ENCODE measurements around the gene RIMBP2.

RIMBP2 gene

GRCh38 chr12:130627175-130627574 is 88.9 kb downstream of the RIMBP2 start:
- no peak for DNase-seq

GRCh38 chr12:130626601-130627000 is 89.5 kb downstream of the RIMBP2 start:
- no peak for DNase-seq

DNA sequence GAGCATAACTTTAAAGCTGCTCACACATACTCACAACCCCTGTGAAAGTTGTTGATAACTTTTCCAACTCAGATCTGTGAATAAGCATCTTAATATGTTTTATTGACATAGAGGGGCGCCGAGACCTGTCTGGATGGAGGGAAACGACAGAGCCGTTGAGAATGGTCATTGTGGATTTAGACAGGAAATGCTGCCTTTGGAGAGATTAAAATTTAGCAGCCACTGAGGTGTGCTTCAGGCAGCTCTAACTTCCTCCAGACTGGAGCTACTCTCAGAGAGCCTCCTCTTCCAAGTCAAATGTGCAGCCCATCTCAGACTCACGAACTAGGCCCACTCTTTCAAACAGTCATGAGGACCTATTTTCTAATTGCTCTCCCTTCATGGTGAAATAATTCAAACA is 90.9 kb downstream of the RIMBP2 start:
- DNase-seq, result no peak

DNA sequence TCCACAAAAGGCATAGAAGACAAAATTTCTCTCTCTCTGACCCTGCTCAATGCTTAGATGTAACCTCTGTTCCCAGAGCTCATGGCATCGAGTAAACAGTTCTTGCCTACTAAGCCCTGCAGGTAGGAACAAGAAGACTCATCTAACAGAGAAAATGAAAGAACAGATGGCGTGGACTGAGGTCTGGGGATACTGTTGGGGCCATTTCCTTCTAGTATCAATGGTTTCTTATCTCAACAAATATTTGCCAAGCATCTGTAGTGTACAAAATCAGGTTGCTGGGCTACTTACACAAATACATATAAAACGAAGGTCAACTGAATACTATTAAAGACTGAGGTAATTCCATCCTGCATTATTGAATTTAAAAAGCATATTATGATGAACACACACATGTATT is 93.3 kb downstream of the RIMBP2 start:
- DNase-seq, result no peak

GRCh38 chr12:130621696-130622298 is 94.3 kb downstream of the RIMBP2 start:
- DNase-seq, result no peak

GRCh38 chr12:130620756-130621155 is 95.3 kb downstream of the RIMBP2 start:
- no peak for DNase-seq

- DNase-seq, result no peak
Observed at GRCh38 chr12:130620281-130620680, 95.8 kb downstream of the RIMBP2 start.

DNA sequence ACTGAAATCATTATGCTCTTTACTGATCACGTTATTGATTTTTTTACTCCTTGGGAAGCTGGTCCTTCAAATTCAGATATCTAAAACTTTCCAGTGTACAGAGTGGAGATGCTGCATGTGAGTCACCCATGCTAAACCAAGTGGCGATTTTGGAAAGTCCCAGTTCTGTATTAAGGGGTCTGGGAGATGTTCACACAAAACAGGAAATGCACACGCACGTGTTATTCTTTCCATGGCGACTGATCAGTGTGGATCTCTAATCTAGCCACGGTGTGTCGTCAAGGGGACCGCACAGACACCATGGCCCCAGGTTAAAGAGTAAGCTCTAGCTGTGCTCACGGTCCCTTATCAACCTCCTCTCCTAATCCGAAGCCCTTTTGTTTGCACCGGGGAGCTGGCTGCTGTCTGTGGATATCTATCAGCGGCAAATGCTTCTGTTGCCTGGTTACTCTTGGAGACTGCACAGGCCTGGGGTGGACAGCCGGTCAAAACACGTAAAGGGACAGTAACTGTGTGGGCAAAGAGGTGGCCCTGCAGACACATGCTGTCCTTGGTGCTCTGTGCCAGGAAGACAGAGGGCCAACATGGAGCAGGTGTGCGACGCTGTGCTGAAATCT is 96.6 kb downstream of the RIMBP2 start:
- DNase-seq, result no peak

DNA sequence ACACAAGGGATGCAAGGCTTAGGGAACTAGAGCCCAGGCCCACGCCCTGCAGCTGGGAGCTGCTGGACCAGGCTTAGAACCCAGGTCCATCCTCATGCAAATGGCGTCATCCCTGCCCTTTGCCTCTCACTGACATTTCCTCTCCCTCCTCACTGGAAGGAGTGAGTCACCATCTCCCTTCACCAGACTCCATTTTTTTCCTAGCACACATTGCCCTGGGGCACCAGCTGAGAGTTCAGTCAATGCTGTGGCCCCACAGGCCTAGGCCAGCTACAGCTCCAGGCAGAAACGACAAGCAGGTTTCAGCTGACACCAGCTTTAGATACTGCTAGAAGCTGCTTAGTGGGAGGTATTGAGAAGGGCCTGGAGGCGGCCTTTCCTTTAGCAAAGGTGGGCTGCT is 98.9 kb downstream of the RIMBP2 start:
- no peak for DNase-seq

- no peak for DNase-seq
Observed at GRCh38 chr12:130615861-130616345, 100.2 kb downstream of the RIMBP2 start.

DNA sequence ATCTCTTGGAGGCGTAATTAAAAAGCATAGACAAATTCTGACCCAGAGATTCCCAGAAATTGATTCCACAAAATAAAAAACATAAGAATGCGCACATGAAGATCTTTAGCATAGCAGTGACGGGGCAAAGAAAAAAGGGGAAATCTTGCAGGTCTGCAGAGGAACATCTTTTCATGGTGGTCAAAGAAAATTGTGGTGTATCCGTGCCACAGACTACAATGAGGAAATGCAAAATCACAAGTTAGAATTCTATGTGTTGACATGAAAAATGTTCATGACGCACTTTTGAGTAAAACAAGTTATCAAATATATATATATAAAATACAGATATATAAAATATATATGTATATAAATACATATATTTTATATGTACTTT is 101.6 kb downstream of the RIMBP2 start:
- DNase-seq, result no peak

DNA sequence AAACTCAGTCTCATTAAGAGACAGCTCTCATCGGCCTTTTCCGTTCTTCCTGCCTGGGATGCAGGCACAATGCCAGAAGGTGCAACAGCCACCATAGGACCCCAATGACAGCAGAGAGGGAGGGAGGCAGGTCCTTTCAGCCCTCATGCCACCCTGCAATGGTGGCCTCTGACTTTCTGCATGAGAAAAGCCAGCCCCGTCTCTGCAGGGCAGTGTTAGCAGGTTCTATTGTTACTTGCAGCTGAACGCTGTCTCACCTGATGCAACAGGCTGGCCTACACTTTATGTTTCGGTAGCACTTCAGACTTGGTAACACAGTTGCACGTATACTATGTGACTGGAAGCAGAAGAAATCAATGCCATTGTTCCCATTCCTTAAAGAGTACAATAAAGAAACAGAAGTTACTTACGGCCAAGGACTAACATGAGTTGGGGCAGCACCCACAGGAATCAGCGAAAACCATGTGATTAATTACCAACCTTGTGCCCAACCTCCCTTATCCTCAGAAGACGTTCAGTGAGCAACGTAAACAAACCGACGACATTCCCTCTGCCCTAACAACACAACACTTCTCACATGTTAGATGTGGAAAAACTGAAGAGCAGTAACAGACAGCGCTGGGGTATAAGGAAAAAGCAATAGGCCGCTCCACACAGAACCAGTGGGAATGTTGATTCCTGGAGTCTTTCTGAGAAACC is 102.1 kb downstream of the RIMBP2 start:
- DNase-seq, result no peak

- DNase-seq, result no peak
Observed at GRCh38 chr12:130613131-130613530, 103.0 kb downstream of the RIMBP2 start.

DNA sequence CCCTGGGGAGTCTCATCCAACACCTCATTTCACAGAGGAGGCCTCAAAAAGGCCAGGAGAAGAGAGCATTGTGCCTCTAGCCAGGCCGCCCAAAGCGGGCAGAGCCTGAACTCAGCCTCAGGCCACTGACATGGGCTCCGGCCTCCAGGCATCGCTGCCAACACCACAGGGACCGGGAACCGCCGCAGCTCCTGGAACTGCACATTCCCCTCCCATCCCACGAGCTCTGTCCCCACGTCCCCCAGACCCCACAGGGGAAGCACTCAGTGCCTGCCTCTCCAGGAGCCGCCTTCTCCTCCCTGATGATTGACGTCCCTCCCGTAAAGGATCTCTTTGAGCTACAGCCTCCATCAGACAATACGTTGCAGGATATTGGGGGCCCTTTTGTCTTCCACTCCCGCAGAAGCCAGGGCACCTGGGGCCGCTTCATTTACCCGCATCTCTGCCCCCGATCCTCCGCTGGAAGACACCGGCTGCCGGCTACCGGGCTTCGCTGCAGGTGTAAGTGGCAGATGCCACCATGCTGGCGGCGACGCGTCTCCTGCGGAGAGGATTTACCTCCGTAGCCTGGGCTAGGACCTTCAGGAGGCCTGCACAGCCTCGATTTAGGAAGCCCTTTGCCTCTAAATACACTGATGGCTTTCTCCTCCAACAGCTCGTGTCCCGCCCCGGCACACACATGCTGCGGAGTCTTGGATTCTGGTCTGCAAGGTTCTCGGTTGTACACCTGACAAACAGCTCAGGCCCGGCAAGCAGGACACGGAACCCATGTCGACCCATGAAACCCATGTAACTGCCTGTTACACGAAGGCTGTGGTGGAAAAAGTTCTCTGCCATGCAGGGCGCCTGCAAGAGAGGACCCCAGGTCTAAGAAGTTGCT is 104.8 kb downstream of the RIMBP2 start:
- no peak for DNase-seq

DNA sequence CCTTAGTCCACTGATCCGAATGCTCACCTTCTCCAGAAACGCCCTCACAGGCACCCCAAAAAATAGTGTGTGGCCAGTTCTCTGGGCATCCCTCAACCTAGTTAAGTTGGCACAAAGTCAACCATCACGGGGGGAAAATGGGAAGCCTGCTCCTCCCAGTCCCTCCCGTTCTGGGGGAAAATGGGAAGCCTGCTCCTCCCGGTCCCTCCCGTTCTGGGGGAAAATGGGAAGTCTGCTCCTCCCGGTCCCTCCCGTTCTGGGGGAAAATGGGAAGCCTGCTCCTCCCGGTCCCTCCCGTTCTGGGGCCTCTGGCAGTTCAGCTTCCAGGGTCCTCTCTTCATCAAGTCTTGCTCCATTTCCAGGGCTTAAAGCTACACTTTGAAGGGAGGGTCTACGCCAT is 106.1 kb downstream of the RIMBP2 start:
- DNase-seq, result no peak

DNA sequence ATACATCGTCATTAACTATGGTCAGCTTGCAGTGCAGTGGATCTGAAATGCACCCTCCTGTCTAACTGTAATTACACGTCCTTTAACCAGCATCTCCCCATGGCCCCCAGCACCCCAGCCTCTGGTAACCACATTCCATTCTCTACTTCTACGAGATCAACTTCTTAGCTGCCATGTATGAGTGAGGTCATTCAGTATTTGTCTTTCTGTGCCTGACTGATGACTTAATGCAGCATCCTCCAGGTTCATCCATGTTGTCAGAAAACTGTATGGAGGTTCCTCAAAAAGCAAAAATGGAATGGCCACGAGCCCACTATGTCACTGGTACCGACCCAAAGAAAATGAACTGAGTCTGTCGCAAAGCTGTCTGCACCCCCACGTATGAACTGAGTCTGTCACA is 107.3 kb downstream of the RIMBP2 start:
- DNase-seq, result no peak

DNA sequence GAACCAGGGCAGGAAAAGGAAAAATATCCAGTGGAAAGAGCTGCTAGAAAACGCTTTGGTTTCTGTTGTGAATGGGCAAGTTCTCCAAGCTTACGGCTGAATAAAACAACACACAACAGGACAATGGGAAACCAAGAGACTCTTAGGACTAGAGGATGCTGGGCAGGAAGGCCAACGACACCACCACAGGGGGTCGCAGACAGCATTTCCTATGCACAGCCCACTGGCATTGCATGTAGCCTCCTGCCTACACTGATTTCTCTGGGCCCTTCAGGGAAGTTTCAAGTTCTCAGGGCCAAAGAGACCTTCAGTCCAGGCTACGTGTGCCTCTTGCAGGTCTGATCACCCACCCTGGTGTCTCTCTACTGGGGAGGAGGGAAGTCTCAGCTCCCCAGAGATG is 108.0 kb downstream of the RIMBP2 start:
- no peak for DNase-seq

DNA sequence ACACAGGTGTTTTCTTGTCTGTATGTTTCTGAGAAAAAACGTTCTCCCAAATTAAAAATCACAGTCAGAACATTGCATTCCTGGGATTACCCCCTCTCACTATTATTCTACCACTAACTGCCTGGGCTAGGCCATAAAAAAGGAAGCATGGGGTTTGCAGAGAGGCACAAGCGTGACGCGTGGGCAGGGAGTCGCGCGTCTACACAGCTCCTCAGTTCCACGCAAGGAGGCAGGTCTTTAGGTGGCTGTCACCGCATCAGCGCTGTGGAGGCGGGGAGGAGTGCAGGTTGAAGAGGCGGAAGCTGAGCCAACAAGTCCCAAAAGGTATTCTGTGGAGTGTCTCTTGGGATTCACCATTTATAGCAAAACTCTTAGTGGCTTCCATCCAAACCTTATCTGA is 109.9 kb downstream of the RIMBP2 start:
- DNase-seq, result no peak

GRCh38 chr12:130603396-130603965 is 112.6 kb downstream of the RIMBP2 start:
- no peak for DNase-seq

DNA sequence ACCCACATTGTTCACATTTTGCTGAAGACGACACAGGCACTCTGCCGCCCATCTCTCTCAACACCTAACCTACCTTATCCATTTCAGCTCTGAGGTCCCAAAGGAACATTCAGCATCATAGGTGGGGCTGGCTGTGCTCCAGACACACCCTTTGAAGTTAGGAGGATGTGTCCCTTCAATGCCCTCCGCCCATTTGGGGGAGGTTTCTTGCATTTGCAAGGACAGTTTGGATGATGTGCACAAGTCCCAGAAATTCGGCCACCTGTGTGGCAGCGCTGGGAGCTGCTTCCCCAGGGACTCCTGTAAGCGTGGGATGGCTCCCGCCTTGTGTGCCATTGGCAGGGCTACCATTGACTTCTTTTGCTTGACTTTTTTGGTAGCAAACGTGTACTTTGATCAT is 113.8 kb downstream of the RIMBP2 start:
- no peak for DNase-seq

DNA sequence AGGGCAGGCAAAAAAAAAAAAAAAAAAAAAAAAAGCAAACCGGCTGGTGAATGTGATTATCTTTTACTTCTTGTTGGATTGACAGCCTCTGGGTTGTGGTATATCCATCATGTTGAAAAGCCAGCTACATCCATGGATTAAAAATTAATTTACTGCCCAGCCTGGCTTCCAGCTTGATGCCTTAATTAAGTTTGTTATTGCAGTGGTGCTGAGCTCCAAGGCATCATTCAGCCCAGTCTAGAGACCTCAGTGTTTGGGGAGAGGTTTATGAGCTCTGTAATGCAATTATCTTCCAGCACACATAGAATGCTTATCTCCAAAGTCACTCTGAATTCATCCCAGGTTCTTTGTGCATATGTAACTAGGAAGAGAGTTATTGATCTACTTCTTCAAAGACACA is 114.8 kb downstream of the RIMBP2 start:
- DNase-seq, result no peak

DNA sequence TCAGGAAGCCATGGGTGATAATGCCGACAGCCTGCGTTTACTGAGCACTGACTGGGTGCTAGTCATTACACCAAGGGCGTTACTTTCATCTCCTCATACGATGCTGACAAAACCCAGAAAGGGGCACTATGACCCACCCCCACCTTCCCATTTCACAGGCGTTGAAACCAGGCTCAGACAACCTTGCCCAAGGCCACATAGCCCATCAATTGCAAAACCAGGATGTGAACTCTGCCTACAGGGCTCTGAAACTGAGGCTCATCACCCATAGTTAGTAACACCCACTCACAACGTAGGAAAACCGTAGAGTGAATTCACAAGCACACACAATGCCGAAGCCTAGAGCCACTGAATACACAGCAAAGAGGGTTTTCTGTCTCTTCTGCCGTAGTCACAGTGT is 119.9 kb downstream of the RIMBP2 start:
- no peak for DNase-seq

GRCh38 chr12:130595566-130595965 is 120.5 kb downstream of the RIMBP2 start:
- no peak for DNase-seq
